ENCODE measurements around the gene MAFB.

MAFB gene

DNA sequence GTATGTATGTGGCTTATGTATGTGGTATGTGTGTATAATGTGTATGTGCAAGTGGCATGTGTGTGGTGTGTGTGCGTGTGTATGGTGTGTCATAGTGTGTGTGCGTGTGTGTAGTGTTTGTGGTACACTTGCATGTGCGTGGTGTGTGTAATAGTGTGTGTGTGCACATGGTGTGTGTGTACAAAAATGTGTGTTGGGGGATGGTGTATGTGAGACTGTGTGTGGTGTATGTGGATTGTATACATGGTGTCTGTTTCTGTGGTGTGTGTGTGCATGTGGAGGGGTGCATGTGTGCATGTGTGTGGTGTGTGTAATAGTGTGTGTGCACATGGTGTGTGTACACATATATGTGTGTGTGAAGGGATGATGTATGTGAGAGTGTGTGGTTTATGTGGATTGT is 21.5 kb downstream of the MAFB start:
- no peak overlapping the region for H3K4me3 ChIP-seq (ENCODE audit: low read length)
- no peak for TF ChIP-seq ZNF274 (IDR thresholded peaks at IDR 0.05; ENCODE audit: low read depth, low read length)

GRCh38 chr20:40666336-40666735 is 22.7 kb downstream of the MAFB start:
- TF ChIP-seq ZNF274 (IDR thresholded peaks at IDR 0.05; ENCODE audit: low read depth, low read length): no peak
- no peak overlapping the region for H3K4me3 ChIP-seq (ENCODE audit: low read length)

DNA sequence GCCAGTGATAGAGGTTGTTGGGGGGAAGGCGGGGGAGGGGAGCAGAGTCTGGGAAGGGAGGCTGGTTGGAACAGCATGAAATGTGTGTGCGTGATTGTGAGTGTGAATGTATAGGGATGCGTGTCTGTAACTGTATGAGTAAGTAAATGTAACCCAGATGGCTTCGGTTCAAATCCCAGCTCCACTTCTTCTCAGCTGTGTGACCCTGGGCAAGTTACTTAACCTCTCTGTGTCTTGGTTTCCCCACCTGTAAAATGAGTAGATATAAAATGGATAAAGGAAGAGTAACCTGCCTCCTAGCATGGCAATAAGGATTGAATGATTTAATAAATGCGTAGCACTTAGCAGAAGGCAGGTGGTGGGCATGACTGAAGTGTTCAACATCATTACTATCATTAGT is 24.1 kb downstream of the MAFB start:
- no peak overlapping the region for H3K4me3 ChIP-seq (ENCODE audit: low read length)
- TF ChIP-seq ZNF274 (IDR thresholded peaks at IDR 0.05; ENCODE audit: low read depth, low read length): no peak

DNA sequence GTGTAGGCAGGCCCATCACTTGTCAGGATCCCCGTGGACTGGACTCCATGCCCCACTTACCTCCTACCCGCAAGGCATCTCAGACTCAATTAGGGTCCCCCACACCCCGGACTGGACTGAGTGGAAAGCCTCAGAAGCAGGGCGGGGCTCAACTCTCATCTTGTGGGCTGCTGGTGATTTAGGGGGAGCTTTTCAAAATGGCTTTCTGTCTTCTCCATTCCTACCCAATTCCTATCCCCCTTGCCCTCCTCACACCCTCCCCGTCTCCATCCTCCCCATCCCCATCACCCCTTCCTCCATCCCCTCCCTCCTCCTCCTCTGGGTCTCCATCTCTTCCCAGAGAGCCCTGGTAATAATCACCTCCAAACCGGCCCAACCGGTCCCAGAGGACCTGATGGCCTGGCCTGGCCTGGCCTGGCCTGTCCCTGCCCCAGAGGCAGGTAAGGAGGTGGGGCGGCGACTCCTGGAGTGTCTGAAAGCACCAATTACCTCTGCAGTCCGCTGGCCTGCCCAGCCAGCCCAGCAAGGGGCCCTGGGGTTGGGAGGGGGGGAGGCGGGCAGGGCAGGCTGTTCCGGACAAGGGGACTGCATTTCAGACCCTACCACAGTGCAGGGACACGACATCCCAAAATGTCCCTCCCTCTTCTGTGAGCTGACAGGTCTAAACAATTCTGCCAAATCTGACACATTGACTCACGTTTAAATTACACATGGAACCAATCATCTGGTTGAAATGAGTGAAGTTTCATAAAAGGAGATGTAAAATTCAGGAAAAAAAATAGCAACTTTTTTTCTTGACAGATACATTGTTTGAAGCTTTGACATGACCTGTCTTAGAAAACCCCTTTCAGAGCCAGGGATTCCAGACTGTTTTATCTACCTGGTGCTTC is 24.8 kb downstream of the MAFB start:
- TF ChIP-seq ZNF274 (IDR thresholded peaks at IDR 0.05; ENCODE audit: low read depth, low read length): no peak
- H3K4me3 ChIP-seq (ENCODE audit: low read length): no peak overlapping the region

DNA sequence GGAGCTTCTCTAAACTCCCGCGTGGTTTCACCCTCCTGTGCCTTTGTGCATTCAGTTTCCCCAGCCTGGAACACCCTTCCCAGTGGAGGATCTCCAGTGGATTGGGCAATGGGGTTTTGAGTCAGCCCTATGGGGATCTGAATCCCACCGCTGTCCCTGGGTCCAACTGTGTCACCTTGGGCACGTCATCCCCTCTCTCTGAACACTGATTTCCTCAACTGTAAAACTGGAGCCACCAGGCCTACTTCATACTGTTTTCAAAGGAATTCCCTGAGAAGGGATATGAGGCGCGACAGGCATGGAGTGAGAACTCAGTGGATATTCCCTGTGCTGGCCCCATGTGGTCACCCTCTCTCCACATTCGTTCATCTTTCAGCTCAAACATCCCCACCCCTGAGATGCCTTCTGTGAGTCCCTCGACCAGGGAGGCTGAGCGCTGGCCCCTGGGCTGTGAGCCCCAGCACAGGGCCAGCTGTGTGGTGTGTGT is 25.7 kb downstream of the MAFB start:
- no peak for TF ChIP-seq ZNF274 (IDR thresholded peaks at IDR 0.05; ENCODE audit: low read depth, low read length)
- H3K4me3 ChIP-seq (ENCODE audit: low read length): no peak overlapping the region

DNA sequence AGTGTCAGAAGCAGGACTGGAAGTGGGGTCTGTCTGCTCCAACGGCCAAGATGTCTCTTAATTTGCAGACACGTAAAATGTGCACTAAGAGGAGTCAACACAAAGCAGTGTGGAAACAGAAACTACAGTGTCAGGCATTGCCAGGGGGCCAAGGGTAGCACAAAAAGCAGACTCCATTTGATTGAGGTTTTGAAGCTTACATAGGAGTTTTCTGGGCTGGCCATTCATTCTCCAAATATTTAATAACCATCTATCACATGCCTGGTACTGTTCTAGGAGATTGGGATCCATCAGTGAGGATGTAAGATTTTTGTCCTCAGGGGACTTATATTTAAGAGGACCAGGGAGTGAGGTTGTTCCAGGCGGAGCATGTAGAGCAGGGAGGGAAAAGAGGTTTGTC is 29.5 kb downstream of the MAFB start:
- H3K4me3 ChIP-seq (ENCODE audit: low read length): no peak overlapping the region
- TF ChIP-seq ZNF274 (IDR thresholded peaks at IDR 0.05; ENCODE audit: low read depth, low read length): no peak

GRCh38 chr20:40658509-40658908 is 30.5 kb downstream of the MAFB start:
- no peak overlapping the region for H3K4me3 ChIP-seq (ENCODE audit: low read length)
- TF ChIP-seq ZNF274 (IDR thresholded peaks at IDR 0.05; ENCODE audit: low read depth, low read length): no peak

GRCh38 chr20:40657526-40657925 is 31.5 kb downstream of the MAFB start:
- no peak for TF ChIP-seq ZNF274 (IDR thresholded peaks at IDR 0.05; ENCODE audit: low read depth, low read length)

DNA sequence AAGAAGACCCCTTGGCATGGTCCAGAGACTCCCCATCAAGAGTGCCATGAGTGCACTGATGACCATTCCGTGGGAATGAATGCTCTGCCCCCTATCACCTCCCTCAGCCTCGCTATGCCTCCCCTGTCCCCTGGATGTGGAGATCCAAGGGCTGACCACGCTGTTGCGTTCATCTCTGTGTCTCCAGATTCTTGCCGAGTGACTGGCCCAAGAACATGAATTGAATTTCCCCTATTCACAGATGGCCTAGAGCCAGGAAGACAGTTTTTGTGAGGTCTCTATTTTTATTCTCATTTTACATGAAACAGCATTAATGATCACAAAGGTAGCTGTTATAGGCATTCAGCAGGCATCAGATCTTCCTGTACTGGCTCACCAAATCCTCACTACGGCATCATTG is 33.6 kb downstream of the MAFB start:
- no peak overlapping the region for H3K4me3 ChIP-seq (ENCODE audit: low read length)
- no peak for TF ChIP-seq ZNF274 (IDR thresholded peaks at IDR 0.05; ENCODE audit: low read depth, low read length)

More at GRCh38 chr20:40657526-40657925, 31.5 kb downstream of the MAFB start:
- H3K4me3 ChIP-seq (ENCODE audit: low read length): no peak overlapping the region

- no peak for TF ChIP-seq ZNF274 (IDR thresholded peaks at IDR 0.05; ENCODE audit: low read depth, low read length)
- no peak overlapping the region for H3K4me3 ChIP-seq (ENCODE audit: low read length)
Observed at GRCh38 chr20:40654876-40655275, 34.2 kb downstream of the MAFB start.

- no peak for TF ChIP-seq ZNF274 (IDR thresholded peaks at IDR 0.05; ENCODE audit: low read depth, low read length)
- H3K4me3 ChIP-seq (ENCODE audit: low read length): no peak overlapping the region
Observed at GRCh38 chr20:40652441-40652987, 36.5 kb downstream of the MAFB start.

DNA sequence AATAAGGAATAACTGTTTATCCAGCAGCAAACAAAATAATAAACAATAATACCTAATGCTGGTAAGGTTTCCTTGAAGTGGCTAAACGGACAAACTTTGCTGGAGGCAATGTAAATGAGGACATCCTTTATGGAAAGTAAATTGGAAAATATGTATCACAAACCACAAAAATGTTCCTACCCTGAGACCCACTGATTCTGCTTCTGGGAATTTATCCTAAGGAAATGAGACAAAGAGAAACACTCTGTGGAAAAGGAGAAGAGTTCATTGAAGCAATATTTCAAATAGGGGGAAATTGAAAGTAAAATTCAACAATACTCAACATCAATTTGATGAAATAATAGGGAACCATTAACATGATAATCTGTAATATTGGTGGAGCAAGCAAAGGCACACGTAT is 37.9 kb downstream of the MAFB start:
- no peak for TF ChIP-seq ZNF274 (IDR thresholded peaks at IDR 0.05; ENCODE audit: low read depth, low read length)

DNA sequence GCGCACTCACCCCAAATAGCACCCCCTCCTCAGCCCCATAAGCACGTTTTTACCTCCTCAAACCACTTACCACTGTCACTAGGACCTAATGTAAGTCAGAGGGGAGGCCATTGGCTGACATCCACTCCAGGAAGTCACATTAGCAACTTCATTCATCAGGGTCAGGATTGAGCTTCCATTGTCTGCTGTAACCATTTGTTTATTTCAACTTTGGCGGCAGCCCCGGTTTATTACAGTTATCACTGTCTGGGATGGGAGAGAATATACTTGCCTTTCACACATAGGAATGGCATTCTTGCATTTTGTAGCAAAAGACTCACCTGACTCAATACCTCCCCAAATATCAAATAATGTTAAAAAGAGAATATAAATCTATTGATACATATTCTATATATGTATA is 38.3 kb downstream of the MAFB start:
- H3K4me3 ChIP-seq (ENCODE audit: low read length): no peak overlapping the region
- TF ChIP-seq ZNF274 (IDR thresholded peaks at IDR 0.05; ENCODE audit: low read depth, low read length): no peak

More for the DNA sequence above, 37.9 kb downstream of the MAFB start:
- no peak overlapping the region for H3K4me3 ChIP-seq (ENCODE audit: low read length)

- H3K4me3 ChIP-seq (ENCODE audit: low read length): no peak overlapping the region
- TF ChIP-seq ZNF274 (IDR thresholded peaks at IDR 0.05; ENCODE audit: low read depth, low read length): no peak
Observed at GRCh38 chr20:40648210-40649072, 40.6 kb downstream of the MAFB start.
